ENCODE results near the gene PCSK5. TPM values are rescaled to one million over a fixed set of nuclear protein-coding genes. Genes with fewer than 3 reads are reported as not detected.

Gene PCSK5
- total RNA-seq, 1 donor from 2014 or later = 8.9 TPM

DNA sequence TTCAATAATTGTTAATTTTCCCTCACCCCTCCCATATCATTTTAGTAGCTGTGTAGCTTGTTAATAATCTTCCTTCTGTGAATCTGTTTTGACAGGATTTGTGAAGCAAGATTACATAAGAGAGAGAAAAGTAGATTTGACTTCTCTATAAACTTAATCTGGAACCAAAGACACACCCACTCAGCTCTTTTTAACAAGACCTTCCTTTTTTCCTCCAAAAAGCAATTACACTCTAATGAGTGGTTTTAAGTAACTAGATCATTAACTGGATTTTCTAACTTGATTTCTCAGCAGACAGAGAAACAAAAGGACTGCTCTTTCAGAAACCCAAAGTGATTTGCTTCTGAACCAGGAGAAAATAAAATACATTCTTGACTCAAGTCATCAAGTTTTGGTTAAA is 481.9 kb downstream of the PCSK5 start:
- no peaks in the 10 kb centered on the region for H3K36me3 Mint-ChIP-seq (ENCODE audit: low read depth)
- H3K9me3 Mint-ChIP-seq (ENCODE audit: low read depth) = no peaks in the 10 kb centered on the region
- TF ChIP-seq, protein P1, sequence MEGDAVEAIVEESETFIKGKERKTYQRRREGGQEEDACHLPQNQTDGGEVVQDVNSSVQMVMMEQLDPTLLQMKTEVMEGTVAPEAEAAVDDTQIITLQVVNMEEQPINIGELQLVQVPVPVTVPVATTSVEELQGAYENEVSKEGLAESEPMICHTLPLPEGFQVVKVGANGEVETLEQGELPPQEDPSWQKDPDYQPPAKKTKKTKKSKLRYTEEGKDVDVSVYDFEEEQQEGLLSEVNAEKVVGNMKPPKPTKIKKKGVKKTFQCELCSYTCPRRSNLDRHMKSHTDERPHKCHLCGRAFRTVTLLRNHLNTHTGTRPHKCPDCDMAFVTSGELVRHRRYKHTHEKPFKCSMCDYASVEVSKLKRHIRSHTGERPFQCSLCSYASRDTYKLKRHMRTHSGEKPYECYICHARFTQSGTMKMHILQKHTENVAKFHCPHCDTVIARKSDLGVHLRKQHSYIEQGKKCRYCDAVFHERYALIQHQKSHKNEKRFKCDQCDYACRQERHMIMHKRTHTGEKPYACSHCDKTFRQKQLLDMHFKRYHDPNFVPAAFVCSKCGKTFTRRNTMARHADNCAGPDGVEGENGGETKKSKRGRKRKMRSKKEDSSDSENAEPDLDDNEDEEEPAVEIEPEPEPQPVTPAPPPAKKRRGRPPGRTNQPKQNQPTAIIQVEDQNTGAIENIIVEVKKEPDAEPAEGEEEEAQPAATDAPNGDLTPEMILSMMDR (IDR thresholded peaks at IDR 0.05) = no peak
- no peak overlapping the region for H3K4me3 Mint-ChIP-seq (ENCODE audit: unreplicated experiment)
- H3K4me1 Mint-ChIP-seq (ENCODE audit: low read depth) = peaks cover 34% of the 10 kb centered on the region
- H3K27me3 Mint-ChIP-seq (ENCODE audit: low read depth) = no peaks in the 10 kb centered on the region
- H3K27ac Mint-ChIP-seq (ENCODE audit: unreplicated experiment) = peak overlapping the region; percentile 80
- DNase-seq (ENCODE audit: low spot score) = no peak

DNA sequence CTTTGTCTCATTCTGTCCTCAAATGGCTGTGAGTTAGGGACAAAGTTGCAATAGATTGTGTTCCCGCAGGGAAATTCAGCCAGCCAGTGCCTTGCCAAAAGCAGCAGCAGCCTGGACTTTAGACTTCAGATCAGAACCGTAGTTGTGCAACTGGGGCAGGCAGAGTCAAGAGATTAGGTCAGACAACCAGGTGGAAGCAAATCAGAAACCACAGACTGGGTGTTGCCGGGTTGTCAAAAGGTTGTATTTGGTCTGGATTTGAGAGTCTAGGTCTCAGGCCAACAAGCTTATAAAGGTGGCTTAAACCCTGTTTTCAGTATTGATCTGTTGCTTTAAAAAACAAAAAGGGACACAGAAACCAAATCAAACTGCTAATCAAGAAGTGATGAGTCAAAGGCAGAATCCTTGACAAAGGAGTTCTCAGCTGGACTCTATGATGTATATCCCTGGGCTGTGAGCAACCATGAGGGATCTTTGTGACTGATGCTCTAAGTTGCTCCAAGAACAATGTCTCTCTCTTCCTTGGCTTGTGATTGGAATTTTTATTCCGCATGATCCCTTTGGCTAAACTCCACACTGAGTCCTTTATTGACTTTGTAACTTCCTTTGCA is 482.8 kb downstream of the PCSK5 start:
- TF ChIP-seq, protein P1 (IDR thresholded peaks at IDR 0.05) = no peak
- Mint-ChIP-seq H3K4me1 (ENCODE audit: low read depth) (peaks cover 34% of the 10 kb centered on the region), H3K4me3 (ENCODE audit: unreplicated experiment) (no peak overlapping the region), H3K27me3 (ENCODE audit: low read depth) (no peaks in the 10 kb centered on the region), H3K36me3 (ENCODE audit: low read depth) (no peaks in the 10 kb centered on the region), H3K9me3 (ENCODE audit: low read depth) (no peaks in the 10 kb centered on the region), H3K27ac (ENCODE audit: unreplicated experiment) (no peak overlapping the region)
- no peak for DNase-seq (ENCODE audit: low spot score)

DNA sequence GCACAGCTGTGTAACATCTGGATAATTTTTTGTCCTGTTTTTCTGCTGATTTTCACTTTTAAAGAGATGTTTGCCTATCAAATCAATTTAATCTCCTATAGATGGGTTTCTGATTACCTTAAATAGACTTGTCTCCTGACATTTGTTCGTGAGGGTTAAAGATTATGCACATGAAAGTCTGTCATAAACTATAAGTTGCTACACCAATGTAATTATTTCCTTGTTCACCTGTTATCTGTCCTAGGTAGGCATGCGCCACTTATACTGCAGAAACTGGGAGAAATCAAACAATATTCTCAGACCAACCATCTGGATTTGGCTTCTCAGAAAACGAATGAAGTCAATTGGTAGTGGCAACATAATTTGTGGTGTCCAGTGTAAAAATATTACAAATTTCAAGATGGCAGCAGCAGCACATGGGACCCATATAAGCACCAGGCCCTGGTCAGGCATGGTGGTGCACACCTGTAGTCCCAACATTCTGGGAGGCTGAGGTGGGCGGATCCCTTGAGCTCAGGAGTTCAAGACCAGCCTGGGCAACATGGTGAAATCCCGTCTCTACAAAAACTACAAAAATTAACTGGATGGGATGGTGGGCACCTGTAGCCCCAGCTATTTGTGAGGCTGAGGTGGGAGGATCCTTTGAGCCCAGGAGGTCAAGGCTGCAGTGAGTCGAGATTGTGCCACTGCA is 483.5 kb downstream of the PCSK5 start:
- no peak overlapping the region for H3K27ac Mint-ChIP-seq (ENCODE audit: unreplicated experiment)
- H3K4me1 Mint-ChIP-seq (ENCODE audit: low read depth) = peaks cover 34% of the 10 kb centered on the region
- H3K27me3 Mint-ChIP-seq (ENCODE audit: low read depth) = no peaks in the 10 kb centered on the region
- DNase-seq (ENCODE audit: low spot score) = no peak
- TF ChIP-seq, protein P1 (IDR thresholded peaks at IDR 0.05) = no peak
- no peaks in the 10 kb centered on the region for H3K36me3 Mint-ChIP-seq (ENCODE audit: low read depth)
- no peak overlapping the region for H3K4me3 Mint-ChIP-seq (ENCODE audit: unreplicated experiment)
- H3K9me3 Mint-ChIP-seq (ENCODE audit: low read depth) = no peaks in the 10 kb centered on the region

DNA sequence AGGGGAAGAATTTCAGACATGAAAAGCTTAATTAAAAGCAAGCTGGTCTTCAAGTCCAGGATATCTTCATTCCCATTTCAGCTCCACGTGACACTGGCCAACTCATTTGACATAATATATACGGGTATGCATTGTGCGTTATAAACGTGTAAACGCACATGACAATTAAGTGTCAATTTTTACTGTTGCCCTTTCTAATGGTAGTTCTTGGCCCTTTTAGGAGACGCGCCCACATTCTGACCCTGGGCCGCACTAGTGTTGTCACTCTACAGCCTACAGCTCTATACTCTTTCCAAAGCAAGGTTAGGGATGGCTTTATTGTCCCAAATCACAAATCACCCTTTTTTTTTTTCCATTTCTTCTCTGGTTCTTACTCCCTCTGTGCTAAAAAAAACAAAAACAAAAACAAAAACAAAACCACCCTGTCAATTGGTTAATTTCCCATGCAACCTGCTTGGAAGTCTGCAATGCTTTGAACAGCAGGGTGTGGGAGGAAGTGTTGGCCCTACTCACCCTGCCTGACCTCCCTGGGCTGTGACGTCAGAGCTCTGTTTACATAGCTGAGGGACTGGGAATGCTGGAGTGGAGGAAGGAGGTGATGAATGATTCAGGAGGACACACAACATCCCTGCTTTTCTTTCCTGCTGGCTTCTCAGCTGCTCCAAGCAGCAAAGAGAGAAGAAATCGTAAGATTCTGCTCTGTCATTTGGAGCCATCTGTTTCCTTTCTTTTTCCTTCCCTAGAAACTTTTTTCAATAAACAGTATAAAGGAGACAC is 484.5 kb downstream of the PCSK5 start:
- no peaks in the 10 kb centered on the region for H3K36me3 Mint-ChIP-seq (ENCODE audit: low read depth)
- TF ChIP-seq, protein P1 (IDR thresholded peaks at IDR 0.05) = no peak
- no peak for DNase-seq (ENCODE audit: low spot score)
- no peak overlapping the region for H3K27ac Mint-ChIP-seq (ENCODE audit: unreplicated experiment)
- peaks cover 29% of the 10 kb centered on the region for H3K4me1 Mint-ChIP-seq (ENCODE audit: low read depth)
- H3K27me3 Mint-ChIP-seq (ENCODE audit: low read depth) = no peaks in the 10 kb centered on the region
- H3K9me3 Mint-ChIP-seq (ENCODE audit: low read depth) = no peaks in the 10 kb centered on the region
- no peak overlapping the region for H3K4me3 Mint-ChIP-seq (ENCODE audit: unreplicated experiment)

DNA sequence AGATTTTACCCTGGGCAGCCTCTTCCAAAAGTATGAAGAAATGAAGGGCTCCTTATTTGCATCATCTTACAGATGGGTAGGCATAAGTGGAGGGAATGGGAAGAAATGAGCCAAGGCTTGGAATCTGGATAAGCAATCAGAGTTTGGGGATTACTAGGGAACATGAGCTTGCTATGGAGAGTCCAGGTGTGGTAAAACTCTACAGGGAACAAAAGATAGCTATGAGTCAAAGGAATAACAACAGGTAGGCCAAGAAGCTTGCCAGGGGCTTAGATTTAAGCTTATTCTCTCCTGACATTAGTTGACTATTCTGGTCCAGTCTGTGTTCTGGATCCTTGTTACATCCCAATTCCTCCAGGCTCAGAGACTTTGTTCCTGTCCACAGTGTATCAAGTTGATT is 487.3 kb downstream of the PCSK5 start:
- Mint-ChIP-seq H3K36me3 (ENCODE audit: low read depth) (no peaks in the 10 kb centered on the region), H3K27me3 (ENCODE audit: low read depth) (no peaks in the 10 kb centered on the region), H3K4me3 (ENCODE audit: unreplicated experiment) (no peak overlapping the region), H3K27ac (ENCODE audit: unreplicated experiment) (no peak overlapping the region), H3K4me1 (ENCODE audit: low read depth) (peaks cover 17% of the 10 kb centered on the region), H3K9me3 (ENCODE audit: low read depth) (no peaks in the 10 kb centered on the region)
- DNase-seq (ENCODE audit: low spot score) = no peak
- TF ChIP-seq, protein P1 (IDR thresholded peaks at IDR 0.05) = no peak
